Stimulated activated CD4-positive, alpha-beta T cell treated with anti-CD3 and anti-CD28 coated beads, TNF-alpha, amount 100 ng/mL, for 4 hours (primary cell): ENCODE data around the gene NPEPL1.
"Not testable (repeated sequence)": the region's sequence is repeated elsewhere in the genome, so short reads cannot be mapped to it uniquely, and the experiment has no call there.

Experiments used
- DNase-seq, 3 experiments: peaks; one replicate each; pipeline ENCODE4 v3.0.0-alpha.2; 2020; ENCODE audit warnings: low read depth in 3 of 3

The NPEPL1 gene

DNA sequence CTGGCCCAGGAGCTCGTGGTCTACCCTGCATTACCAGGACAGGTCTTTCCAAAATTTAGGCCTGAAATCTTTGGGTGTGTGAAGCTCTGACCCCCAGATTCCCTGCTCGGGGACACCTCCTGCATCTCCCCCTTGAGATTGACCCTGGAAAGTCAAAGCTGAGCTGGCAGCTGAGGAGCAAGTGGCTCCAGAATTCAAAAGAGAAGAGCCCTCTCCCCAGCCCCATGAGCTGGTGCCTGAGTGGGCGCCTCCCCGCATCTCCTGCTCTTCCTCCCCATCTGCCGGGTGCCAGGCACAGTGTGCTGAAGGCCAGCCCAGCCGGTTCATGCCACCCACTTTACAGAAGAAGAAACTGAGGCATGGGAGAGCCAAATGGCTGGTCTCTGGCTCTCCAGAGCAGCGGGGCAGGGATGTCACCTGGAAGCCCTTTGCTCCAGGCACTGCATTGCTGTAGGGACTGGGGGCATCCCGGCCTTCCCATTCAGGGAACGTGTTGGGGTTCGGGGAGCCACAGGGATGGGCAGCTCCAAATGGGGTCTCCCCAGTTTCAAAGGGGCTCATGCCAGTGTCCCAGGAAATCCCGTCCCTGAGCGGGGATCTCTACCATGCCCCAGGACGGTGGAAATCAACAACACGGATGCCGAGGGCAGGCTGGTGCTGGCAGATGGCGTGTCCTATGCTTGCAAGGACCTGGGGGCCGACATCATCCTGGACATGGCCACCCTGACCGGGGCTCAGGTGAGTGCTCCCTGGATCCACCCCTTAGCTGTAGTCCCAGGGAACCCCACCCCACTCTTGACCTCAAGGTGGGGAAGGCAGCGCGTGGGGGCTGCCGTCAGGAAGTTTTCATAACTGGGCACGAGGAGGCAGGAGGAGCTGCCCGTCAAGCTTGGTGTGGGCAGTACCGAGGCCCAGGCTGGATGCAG, 20.5 kb downstream of the NPEPL1 start:
- DNase-seq, result no peak

DNA sequence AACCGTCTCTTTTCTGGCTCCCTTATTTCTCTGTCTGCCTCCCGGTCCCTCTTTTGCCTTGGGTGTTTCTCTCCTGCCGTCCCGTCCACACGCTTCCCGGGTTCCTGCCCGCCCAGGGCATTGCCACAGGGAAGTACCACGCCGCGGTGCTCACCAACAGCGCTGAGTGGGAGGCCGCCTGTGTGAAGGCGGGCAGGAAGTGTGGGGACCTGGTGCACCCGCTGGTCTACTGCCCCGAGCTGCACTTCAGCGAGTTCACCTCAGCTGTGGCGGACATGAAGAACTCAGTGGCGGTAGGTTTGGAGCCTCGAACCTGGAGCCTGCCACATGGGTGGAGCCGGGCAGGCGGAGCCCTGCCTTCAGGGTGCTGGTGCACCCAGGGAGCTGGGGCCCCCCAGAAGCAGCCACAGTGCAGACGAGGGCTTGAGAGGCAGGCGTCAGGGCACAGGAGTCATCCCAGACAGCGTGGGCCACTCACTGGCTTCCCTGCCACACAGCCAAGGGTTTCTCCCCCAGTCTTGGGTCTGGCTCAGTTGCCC, 21.3 kb downstream of the NPEPL1 start:
- DNase-seq, result no peak

DNA sequence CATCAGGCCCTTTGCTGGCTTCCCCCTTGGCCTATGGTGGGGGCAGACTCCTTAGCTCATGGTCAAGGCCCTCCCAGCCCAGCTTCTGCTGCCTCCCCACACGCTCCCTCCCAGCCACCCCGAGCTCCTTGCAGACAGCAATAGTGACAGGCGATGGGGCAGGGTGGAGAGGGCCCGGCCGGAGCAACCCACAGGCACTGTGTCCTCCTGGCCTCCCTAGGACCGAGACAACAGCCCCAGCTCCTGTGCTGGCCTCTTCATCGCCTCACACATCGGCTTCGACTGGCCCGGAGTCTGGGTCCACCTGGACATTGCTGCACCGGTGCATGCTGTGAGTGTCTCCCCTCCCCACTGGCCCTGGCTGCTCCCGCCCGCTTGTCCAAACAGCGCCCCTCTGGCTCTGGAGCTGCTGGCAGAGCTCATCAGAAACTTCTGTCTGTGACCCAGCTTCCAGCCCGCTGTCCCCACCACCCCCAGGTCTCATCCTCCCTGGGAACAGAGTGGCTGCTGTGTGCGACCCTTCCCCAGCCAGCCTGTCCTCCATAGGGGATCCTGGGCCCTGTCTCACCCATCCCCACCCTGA, 21.8 kb downstream of the NPEPL1 start:
- no peak for DNase-seq

DNA sequence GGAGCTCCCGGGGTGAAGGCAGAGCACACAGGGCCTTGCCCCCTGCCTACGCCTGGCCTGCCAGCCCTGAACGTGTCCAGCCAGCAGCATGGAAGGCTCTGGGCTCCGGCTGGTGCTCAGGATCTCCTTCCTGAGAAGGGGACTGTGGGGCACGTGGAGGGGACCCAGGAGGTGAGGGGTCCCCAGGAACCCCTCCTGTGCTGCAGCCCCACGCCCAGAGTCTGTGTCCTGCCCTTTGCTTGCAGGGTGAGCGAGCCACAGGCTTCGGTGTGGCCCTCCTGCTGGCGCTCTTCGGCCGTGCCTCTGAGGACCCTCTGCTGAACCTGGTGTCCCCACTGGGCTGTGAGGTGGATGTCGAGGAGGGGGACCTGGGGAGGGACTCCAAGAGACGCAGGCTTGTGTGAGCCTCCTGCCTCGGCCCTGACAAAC, 22.3 kb downstream of the NPEPL1 start:
- no peak for DNase-seq

DNA sequence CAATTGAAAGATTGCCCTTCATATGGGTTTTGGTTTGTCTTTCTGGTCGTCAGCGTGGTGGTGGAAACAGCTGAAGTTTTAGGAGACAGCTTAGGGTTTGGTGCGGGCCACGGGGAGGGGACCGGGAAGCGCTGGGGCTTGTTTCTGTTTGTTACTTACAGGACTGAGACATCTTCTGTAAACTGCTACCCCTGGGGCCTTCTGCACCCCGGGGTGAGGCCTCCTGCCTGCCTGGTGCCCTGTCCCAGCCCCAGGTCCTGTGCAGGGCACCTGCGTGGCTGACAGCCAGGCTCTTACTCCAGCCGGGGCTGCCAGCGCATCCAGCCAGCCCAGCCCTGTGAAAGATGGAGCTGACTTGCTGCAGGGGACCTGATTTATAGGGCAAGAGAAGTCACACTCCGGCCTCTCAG, 22.8 kb downstream of the NPEPL1 start:
- no peak for DNase-seq

DNA sequence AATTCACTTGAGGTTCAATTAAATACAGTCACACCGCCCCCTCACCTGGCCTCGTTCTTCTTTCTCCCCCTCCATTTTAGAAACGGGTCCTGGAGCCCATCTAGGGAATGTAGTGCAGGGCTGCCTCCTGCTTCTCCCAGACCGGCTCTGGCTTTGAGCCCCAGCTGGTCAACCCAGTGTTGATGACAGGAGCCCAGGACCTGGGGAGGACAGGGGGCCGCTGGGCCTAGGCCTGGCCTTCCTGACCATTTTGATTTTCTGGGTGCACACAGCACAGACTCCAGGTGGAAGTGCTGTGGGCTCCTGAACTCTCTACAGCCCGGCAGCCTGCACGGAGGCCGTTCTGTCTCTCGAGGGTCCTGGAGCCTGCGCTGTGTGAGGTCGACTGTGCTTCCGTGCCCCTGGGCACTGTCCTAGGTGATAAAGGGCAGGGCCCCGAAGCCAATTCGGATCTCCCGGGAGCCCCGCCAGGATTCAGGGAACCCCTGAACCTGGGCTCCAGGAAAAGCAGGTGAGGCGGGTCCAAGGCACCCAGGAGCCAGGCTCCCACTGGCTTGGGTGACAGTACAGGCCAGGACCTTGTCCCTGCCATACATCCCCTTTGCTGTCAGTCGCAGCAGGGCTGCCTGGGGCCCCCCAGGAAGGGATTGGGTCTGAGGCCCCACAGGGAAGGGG, 23.3 kb downstream of the NPEPL1 start:
- no peak for DNase-seq

DNA sequence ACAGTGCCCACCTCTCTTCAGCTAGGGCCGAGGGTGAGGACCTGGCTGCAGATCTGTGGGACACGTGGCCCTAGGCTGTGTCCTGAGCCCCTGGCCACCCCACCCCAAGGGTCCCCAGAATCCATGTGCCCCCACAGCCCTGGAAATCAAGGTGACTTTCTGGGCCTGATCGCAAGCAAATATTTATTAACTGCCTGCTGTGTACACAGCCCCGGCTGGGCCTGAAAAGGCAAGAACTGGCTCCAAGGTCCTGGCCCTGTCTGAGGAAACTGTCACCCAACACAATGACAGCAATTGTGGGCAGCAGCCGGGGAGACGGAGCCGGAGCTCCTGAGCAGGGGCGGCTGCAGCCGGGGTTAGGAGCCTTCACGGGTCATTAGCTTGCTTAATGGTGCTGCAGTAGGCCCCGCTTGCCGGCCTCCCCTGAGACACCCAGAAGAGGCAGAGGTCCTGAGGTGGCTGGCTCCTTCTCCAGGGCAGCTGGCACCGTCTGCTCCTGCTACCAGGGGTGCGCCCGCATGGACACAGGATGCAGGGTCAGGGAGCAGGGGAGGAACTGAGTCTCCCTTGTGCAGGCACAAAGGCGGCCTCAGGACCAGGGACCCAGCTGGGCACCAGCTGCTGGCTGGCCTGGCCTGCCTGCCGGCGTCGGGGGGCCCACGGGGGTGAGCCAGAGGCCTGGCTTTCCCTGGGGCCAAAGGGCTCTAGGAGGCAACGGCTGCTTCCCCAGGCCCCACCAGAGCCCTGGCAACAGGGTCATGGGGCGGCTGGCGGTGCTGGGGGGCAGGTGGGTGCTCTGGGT, 24.1 kb downstream of the NPEPL1 start:
- no peak for DNase-seq

DNA sequence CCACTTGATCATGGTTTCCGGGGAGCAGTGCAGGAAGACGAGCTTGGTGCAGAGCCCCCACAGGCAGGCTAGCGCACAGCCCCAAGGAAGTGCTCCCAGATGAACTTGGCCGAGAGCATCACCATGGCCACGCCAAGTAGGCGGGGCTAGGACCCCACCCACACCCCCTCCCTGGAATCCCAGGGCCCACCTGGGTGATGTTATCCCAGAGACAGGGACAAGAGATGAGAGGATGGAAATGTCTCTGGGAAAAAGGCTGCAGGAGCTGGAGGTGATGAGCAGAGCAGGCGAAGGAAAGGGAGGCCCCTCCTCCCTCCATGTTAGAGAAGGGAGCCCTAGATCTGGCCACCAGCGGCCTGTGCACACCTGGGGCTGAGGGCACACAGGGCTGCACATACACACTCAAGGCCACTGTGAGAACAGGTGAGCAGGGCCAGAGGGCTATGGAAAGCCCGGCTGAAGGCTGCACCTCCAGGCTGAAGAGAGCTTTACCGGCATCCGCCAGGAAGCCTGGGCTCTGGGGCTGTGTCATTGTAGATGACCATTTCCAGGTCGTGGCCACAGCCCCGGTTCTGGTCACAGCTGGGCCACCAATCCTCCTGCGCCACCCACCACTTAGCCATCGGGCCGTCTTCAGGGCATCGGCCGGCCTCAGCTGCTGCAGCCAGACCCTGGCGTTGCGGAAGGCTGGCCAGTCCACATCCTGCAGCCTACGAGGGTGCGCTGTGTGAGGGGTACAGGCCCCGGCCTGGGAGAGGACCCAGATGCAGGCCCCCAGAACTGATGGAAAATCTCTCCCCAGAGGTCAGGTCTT, 24.9 kb downstream of the NPEPL1 start:
- no peak for DNase-seq

DNA sequence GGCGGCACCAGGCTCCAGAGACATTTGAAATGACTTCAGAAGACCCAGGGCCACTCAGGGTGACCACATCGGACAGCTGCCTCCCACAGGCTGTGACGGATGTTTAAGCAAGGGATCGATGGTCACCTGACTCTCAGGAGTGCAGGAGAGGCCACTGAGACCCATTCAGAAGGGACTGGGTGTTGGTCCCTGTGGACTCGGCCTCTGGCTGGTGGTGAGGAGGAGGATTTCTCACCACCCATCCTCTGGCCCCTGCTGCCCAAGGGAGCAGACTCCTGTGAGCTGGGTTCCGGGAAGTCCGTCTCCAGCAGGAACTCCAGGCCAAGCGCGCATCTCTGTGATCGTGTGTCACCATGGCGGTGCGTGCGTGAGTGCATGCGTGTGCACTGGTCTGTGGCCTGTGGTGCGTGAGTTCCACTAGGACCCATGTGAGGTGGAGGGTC, 25.5 kb downstream of the NPEPL1 start:
- no peak for DNase-seq

DNA sequence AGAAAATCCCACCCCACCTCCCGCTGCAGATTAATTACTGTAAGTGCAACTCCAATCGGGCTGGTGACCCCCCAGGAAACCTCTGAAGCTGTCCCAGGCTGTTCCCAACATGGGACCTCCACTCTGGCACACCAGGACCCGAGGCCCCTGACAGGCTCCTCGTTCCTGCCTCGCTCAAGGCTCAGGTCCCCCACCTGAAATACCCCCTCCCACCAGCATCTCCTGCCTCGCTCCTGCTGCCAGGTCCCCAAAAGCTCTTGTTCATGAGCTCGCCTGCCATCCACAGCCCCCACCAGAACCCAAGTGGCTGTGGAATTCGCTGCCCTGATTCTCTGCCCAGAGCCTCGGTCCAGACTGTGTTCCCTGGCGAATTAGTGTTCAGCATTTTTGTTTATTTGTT, 26.1 kb downstream of the NPEPL1 start:
- DNase-seq, result no peak

DNA sequence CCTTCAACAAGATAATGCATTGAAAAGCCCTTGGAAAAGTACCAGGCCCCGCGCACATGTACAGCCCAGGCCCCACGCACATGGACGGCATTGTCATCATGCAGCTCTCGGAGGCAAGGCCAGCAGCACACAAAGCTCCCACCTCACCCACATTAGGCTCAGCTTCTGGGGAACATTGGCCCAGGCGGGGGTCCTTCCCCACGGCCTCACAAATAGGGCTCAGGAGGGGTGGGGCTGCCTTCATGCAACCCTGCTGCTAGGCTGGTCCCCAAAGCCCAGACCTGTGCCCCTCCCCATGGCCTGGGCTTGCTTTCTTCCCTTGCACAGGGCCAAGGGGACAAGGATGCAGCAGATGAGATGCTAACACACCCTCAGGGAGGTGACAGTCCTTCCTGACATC, 26.7 kb downstream of the NPEPL1 start:
- no peak for DNase-seq

DNA sequence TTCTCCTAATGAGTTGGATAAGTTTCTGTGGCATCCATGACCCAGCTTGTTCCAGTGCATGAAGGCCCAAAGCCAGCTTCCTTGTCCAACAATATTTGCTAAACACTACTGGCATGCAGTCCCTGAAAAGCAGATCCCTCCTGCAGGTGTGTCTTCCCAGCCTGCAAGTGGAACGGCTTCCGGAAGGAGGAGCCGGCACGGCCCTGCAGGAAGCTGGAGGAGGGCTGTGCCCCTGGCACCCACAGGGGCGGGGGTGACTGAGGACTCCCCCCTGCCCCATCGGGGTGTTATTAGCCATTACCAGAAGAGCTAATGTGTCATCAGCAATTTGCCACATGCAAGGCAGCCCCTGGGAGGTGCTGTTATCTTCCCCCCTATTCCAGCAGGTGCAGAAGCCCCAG, 27.4 kb downstream of the NPEPL1 start:
- no peak for DNase-seq

DNA sequence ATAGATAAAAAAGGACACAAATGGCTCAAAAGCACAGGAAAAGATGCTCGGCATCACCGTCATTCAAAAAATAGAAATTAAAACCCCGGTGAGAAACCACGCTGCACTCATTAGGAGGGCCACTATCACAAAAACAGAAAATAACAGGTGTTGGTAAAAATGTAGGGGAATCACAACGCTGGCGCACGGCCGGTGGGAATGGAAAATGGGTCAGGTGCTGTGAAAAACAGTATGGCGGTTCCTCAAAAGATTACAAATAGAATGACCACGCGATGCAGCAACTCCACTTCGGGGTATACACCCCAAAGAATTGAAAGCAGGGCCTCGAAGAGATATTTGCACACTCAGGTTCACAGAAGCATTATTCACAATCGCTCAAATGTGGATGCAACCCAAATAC, 28.3 kb downstream of the NPEPL1 start:
- no peak for DNase-seq

DNA sequence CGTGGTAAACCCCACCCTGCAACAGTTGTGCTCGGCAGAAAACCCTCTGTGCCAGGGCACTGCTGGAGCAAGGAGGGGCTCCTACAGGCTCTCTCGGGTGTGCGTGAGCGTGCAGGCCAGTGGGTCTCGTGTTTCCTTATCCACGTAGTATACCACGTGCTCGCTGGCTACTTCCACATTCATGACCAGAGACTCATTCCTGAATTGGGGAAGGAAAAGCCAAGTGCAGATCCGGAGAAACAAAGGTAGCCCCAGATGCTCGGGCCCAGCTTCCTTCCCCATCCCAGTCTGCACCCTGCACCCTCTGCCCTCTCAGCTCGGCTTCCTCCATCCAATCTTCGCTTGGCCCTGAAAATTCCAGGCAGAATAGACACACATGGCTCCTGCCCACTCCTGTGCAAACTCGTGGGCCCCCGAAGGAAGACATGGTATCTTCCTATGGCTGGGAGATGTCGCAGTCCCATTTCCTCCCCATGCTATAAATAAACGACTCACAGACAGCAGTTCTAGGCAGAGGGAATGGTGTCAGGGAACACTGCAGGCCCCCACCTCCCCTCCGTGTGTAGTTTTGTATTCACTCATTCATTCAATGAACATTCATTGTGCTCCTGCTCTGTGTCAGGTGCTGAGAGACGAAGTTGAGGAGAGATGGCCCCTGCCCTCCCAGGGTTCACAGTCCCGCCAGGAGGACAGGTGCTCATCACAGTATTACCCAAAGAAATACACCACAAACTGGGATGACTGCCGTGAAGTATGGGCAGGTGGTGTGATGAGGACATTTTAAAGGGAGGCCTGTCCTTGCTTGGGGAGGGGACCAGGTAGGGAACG, 29.6 kb downstream of the NPEPL1 start:
- no peak for DNase-seq

DNA sequence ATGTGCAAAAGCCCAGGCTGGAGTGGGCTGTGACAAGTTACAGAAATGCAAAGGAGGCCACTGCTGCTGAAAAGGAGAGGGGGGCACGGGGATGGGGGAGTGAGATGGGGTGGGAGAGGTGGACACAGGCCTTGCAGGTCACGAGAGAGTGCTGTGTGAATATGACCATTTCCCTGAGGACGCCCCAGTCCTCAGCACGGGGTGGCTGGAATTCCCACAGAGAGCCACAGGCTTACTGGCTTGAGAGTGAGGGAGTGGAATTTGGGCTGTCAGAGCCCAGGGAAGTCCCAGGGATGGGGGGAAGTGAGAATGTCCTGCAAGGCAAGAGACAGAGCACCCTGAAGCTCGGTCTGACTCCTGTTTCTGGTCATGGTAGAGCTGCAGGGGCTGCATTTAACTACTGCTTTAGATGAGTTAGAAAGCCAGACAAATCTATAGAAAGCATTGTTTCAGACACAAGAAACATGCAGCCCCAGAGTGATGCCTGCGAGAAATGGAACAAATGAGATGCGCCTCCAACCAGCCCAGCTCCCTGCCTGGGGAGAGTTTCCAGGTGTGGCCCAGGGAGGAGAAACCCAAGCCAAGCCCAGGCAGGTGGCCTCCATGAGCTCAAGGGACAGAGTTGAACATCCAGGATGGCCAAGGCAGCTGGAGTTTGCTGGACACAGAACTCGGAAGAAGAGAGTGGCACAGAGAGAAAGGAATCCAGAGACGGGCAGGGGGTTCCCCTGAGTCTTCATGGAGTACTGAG, 30.5 kb downstream of the NPEPL1 start:
- no peak for DNase-seq

DNA sequence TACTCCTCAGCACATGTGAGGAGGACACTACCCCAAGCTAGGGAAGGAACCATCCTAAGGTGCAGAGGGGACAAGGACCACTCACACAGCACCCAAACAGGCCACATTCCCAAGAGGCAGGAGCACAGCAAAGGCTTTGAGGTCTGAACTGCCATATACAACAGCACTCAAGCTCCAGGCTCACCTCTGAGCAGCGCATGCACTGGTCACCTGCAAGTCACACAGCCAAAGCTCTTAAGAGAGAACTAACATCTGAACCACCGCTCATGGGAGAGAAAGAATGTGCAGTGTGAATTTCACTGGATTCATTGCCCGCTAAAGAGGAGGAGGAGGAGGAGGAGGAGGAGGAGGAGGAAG, 31.0 kb downstream of the NPEPL1 start:
- DNase-seq, result no peak

DNA sequence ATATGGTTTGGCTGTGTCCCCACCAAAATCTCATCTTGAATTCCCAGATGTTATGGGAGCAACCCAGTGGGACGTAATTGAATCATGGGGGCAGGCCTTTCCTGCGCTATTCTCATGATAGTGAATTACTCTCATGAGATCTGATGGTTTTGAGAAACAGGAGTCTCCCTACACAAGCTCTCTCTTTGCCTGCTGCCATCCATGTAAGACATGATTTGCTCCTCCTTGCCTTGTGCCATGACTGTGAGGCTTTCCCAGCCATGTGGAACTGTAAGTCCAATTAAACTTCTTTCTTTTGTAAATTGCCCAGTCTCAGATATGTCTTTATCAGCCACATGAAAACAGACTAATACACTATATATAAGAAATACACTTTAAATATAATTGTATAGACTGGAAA, 33.6 kb downstream of the NPEPL1 start:
- not testable (repeated sequence) for DNase-seq

DNA sequence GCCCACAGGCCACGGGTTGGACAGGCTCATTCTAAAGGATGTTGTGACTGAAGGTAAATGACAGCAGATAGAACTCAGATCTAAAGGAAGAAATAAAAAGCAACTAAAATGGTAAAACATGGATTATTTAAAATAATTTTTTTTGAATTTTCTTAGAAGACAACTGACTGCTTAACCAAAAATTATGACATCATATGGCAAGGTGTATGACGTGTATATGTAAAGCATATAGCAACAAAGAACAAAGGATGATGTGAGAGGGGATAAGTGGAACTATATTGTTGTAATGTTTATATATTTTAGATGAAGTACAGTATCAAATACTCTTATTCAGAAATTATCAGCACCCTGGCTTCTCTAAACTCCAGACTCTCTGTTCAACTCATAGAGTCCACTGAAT, 38.6 kb downstream of the NPEPL1 start:
- no peak for DNase-seq

DNA sequence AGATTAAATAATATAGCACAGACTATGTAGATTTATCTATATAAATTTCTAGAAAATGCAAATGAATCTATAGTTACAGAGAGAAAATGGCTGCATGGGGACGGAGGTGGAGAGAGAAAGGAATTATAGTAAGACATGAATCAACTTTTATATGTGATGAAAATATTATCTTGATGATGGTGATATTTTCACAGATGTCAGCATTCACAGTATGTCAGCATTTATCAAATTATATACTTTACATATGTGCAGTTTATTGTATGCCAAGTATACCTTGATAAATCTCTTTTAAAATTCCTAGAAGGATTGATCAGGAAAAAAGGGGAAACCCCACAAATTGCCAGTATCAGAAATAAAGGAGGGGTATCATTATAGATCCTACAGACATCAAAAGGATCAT, 44.6 kb downstream of the NPEPL1 start:
- DNase-seq, result no peak
